ENCODE data around the gene NTMT2. TPM values are rescaled to one million over a fixed set of nuclear protein-coding genes. Genes with fewer than 3 reads are reported as not detected.

Gene NTMT2
- total RNA-seq, 2 donors from 2014 or later = not detected

GRCh38 chr1:170213596-170213995, 67.8 kb downstream of the NTMT2 start:
- H3K4me1 ChIP-seq (replicated peaks) = no peaks in the 10 kb centered on the region
- no peak overlapping the region for H3K27ac ChIP-seq
- no peak overlapping the region for H3K4me3 ChIP-seq
- H3K36me3 ChIP-seq = no peaks in the 10 kb centered on the region
- intact Hi-C loops (cut with DNase I) = loop anchor here (10.0 kb wide), 2 partner anchors 269 to 321 kb away; partner anchors contain the start of gene GORAB
- TF ChIP-seq POLR2AphosphoS5 (IDR thresholded peaks at IDR 0.05) (no peak), CTCF (IDR thresholded peaks at IDR 0.05) (no peak), POLR2A (IDR thresholded peaks at IDR 0.05) (no peak)
- no peaks in the 10 kb centered on the region for H3K27me3 ChIP-seq (replicated peaks; ENCODE audit: insufficient read depth)
- no peak for DNase-seq (ENCODE audit: low spot score)
- no peaks in the 10 kb centered on the region for H3K9me3 ChIP-seq
- 96% methylated on average over 6 of the region's 6 CpGs for WGBS

- H3K27me3 ChIP-seq (replicated peaks; ENCODE audit: insufficient read depth) = no peaks in the 10 kb centered on the region
- 28% methylated on average over 10 of the region's 10 CpGs for WGBS
- no peak for DNase-seq (ENCODE audit: low spot score)
- H3K4me1 ChIP-seq (replicated peaks) = no peaks in the 10 kb centered on the region
- TF ChIP-seq POLR2A (IDR thresholded peaks at IDR 0.05) (no peak), CTCF (IDR thresholded peaks at IDR 0.05) (no peak)
- intact Hi-C loops (cut with DNase I) = loop anchor here (10.0 kb wide), 2 partner anchors 270 to 320 kb away; partner anchors contain the start of gene GORAB
- H3K27ac ChIP-seq = no peak overlapping the region
- no peaks in the 10 kb centered on the region for H3K36me3 ChIP-seq
- H3K9me3 ChIP-seq = no peaks in the 10 kb centered on the region
- no peak overlapping the region for H3K4me3 ChIP-seq
These were observed 68.6 kb downstream of the NTMT2 start for GRCh38 chr1:170214117-170215032.

GRCh38 chr1:170215072-170215885, 69.5 kb downstream of the NTMT2 start:
- Histone ChIP-seq H3K4me1 (replicated peaks) (no peaks in the 10 kb centered on the region), H3K27ac (no peak overlapping the region), H3K36me3 (no peaks in the 10 kb centered on the region), H3K27me3 (replicated peaks; ENCODE audit: insufficient read depth) (no peaks in the 10 kb centered on the region), H3K4me3 (no peak overlapping the region), H3K9me3 (no peaks in the 10 kb centered on the region)
- DNase-seq (ENCODE audit: low spot score) = no peak
- intact Hi-C loops (cut with DNase I) = loop anchor here (10.0 kb wide), 2 partner anchors 270 to 320 kb away; partner anchors contain the start of gene GORAB
- TF ChIP-seq POLR2AphosphoS5 (IDR thresholded peaks at IDR 0.05) (no peak), POLR2A (IDR thresholded peaks at IDR 0.05) (no peak), CTCF (IDR thresholded peaks at IDR 0.05) (no peak)
- 58% methylated on average over 4 of the region's 4 CpGs for WGBS

- WGBS = 89% methylated on average over 5 of the region's 5 CpGs
- H3K27ac ChIP-seq = no peak overlapping the region
- no peaks in the 10 kb centered on the region for H3K9me3 ChIP-seq
- intact Hi-C loops (cut with DNase I) = loop anchor here (10.0 kb wide), 2 partner anchors 273 to 317 kb away; partner anchors contain the start of gene GORAB
- no peak overlapping the region for H3K4me3 ChIP-seq
- no peak for TF ChIP-seq CTCF (IDR thresholded peaks at IDR 0.05)
- no peak for TF ChIP-seq POLR2A (IDR thresholded peaks at IDR 0.05)
- no peaks in the 10 kb centered on the region for H3K4me1 ChIP-seq (replicated peaks)
- no peaks in the 10 kb centered on the region for H3K27me3 ChIP-seq (replicated peaks; ENCODE audit: insufficient read depth)
- no peaks in the 10 kb centered on the region for H3K36me3 ChIP-seq
- no peak for DNase-seq (ENCODE audit: low spot score)
These were observed 71.9 kb downstream of the NTMT2 start for GRCh38 chr1:170217517-170218256.
